CD4-positive, alpha-beta T cell (primary cell): Measurements from ENCODE around the gene ZCCHC13. TPM values are rescaled to one million over a fixed set of nuclear protein-coding genes. Genes with fewer than 3 reads are reported as not detected.

ENCODE experiments used
- ATAC-seq: fragments of 200-7000 bp; cut with Tn5 transposase; one replicate; pipeline ENCODE4 v1.10.0; 2022; ENCODE audit warnings: mild to moderate bottlenecking; ENCODE audit not compliant: poor library complexity
- CTCF ChIA-PET: fragments of 350-600 bp; sonication (Branson Sonifier 250); formaldehyde crosslinking; loops from one replicate; lab custom pipeline; 2021; ENCODE audit warnings: antibody characterized with exemption, inconsistent platforms; lab: Charles Lee
- POLR2A ChIA-PET: fragments of 350-600 bp; sonication (Branson Sonifier 250); formaldehyde crosslinking; loops from one replicate; lab custom pipeline; 2021; ENCODE audit warnings: antibody characterized with exemption, inconsistent platforms; lab: Charles Lee
- DNase-seq, 14 experiments: peaks; one replicate each; pipeline ENCODE4 v3.0.0-alpha.2; 2013 to 2020; ENCODE audit warnings: mixed read lengths in 2 of 14
- H3K27ac ChIP-seq, 2 donors: one replicate each; pipeline versions ENCODE4 v1.5.1 to v1.7.0; 2013; ENCODE audit warnings: low read length in 2 of 2, low read depth in 1 of 2, mild to moderate bottlenecking in 1 of 2
- H3K27me3 ChIP-seq, 2 experiments: 1 replicate in 1 of 2; 2 replicates in 1 of 2; pipeline versions ENCODE4 v1.6.1 to v1.7.0; 2013; ENCODE audit warnings: low read length in 2 of 2, control low read depth in 1 of 2, mild to moderate bottlenecking in 1 of 2, moderate library complexity in 1 of 2; ENCODE audit not compliant: insufficient read depth in 2 of 2, control insufficient read depth in 1 of 2
- H3K36me3 ChIP-seq: one replicate; pipeline ENCODE4 v1.6.1; 2013; ENCODE audit warnings: low read length, control low read depth; ENCODE audit not compliant: insufficient read depth
- H3K4me1 ChIP-seq: one replicate; pipeline ENCODE4 v1.6.1; 2013; ENCODE audit warnings: low read length, control low read depth; ENCODE audit not compliant: insufficient read depth
- H3K4me3 ChIP-seq: one replicate; pipeline ENCODE4 v1.5.1; 2013; ENCODE audit warnings: mild to moderate bottlenecking, low read length, moderate library complexity
- H3K9me3 ChIP-seq, 2 experiments: 1 replicate in 1 of 2; 2 replicates in 1 of 2; pipeline versions ENCODE4 v1.6.1 to v1.7.0; 2013; ENCODE audit warnings: low read length in 2 of 2, mild to moderate bottlenecking in 2 of 2, control low read depth in 1 of 2, moderate library complexity in 1 of 2; ENCODE audit not compliant: control insufficient read depth in 1 of 2, insufficient read depth in 1 of 2
- H3K27ac Mint-ChIP-seq: one replicate; pipeline ENCODE4 v1.8.0; 2020; ENCODE audit warnings: mixed read lengths
- H3K27me3 Mint-ChIP-seq: one replicate; pipeline ENCODE4 v1.8.0; 2021; ENCODE audit warnings: mixed read lengths
- H3K36me3 Mint-ChIP-seq: one replicate; pipeline ENCODE4 v1.8.0; 2021; ENCODE audit warnings: low read depth, mixed read lengths
- H3K4me1 Mint-ChIP-seq: one replicate; pipeline ENCODE4 v1.8.0; 2021; ENCODE audit warnings: low read depth, mixed read lengths
- H3K4me3 Mint-ChIP-seq: one replicate; pipeline ENCODE4 v1.8.0; 2020; ENCODE audit warnings: mild to moderate bottlenecking, mixed read lengths
- H3K9me3 Mint-ChIP-seq: one replicate; pipeline ENCODE4 v1.8.0; 2020; ENCODE audit warnings: mixed read lengths
- CTCF ChIP-seq: fragments of 200-600 bp; IDR thresholded peaks from one replicate; pipeline ENCODE4 v1.8.0; 2022; ENCODE audit warnings: antibody characterized with exemption, mild to moderate bottlenecking
- intact Hi-C, 2 experiments: fragments of 100-400 bp; cut with DNase I in 1 of 2; cut with micrococcal nuclease in 1 of 2; formaldehyde crosslinking; loops; one replicate each; pipeline versions ENCODE4 v1.15.1 to v1.9.0; 2023 to 2025; cut with DNase I, micrococcal nuclease
- total RNA-seq, 174 experiments: library from RNA in 2 of 174; stranded (reverse) in 2 of 174; gene quantifications; one replicate each; pipeline ENCODE4 v1.2.3 and lab custom pipeline; 2021 to 2026

ZCCHC13 gene
- total RNA-seq, 2 experiments from 2014 or later: not detected

- H3K9me3 ChIP-seq: no peaks in the 10 kb centered on the region
- ChIA-PET CTCF (no interaction called here), POLR2A (no interaction called here)
- intact Hi-C loops: no loop called here
- Mint-ChIP-seq H3K36me3 (peaks cover 69% of the 10 kb centered on the region), H3K27me3 (no peaks in the 10 kb centered on the region), H3K4me1 (no peaks in the 10 kb centered on the region), H3K27ac (no peak overlapping the region), H3K9me3 (no peaks in the 10 kb centered on the region), H3K4me3 (no peak overlapping the region)
- TF ChIP-seq CTCF: no peak
- H3K27me3 ChIP-seq: no peaks in the 10 kb centered on the region
- no peaks in the 10 kb centered on the region for H3K4me1 ChIP-seq
- no peak overlapping the region for H3K4me3 ChIP-seq
- ATAC-seq (no peak), DNase-seq (no peak)
- no peak overlapping the region for H3K27ac ChIP-seq
- H3K36me3 ChIP-seq: peaks cover 28% of the 10 kb centered on the region
Measured at GRCh38 chrX:74262452-74263209, 41.3 kb upstream of the ZCCHC13 start.

GRCh38 chrX:74270393-74270792 lies 33.6 kb upstream of the ZCCHC13 start:
- H3K4me1 Mint-ChIP-seq: peaks cover 17% of the 10 kb centered on the region
- Histone ChIP-seq H3K4me1 (no peaks in the 10 kb centered on the region), H3K27me3 (no peaks in the 10 kb centered on the region), H3K27ac (no peak overlapping the region), H3K36me3 (peaks cover 16% of the 10 kb centered on the region), H3K9me3 (no peaks in the 10 kb centered on the region), H3K4me3 (no peak overlapping the region)
- ChIA-PET CTCF (interaction anchor here (1.2 kb wide), 1 partner anchor 9 kb away, joined by 3 read pairs; no protein-coding TSS in a partner anchor), POLR2A (interaction anchor here (0.9 kb wide), 1 partner anchor 10 kb away, joined by 4 read pairs; no protein-coding TSS in a partner anchor)
- intact Hi-C loops: no loop called here
- H3K27me3 Mint-ChIP-seq: no peaks in the 10 kb centered on the region
- TF ChIP-seq CTCF: no peak
- H3K36me3 Mint-ChIP-seq: peaks cover 57% of the 10 kb centered on the region
- H3K27ac Mint-ChIP-seq: no peak overlapping the region
- no peak for DNase-seq
- no peak for ATAC-seq
- no peaks in the 10 kb centered on the region for H3K9me3 Mint-ChIP-seq
- no peak overlapping the region for H3K4me3 Mint-ChIP-seq

- no peaks in the 10 kb centered on the region for H3K9me3 ChIP-seq
- intact Hi-C loops: no loop called here
- H3K36me3 ChIP-seq: peaks cover 25% of the 10 kb centered on the region
- no peak overlapping the region for H3K27ac Mint-ChIP-seq
- DNase-seq (no peak), ATAC-seq (no peak)
- no peaks in the 10 kb centered on the region for H3K27me3 Mint-ChIP-seq
- H3K36me3 Mint-ChIP-seq: peaks cover 68% of the 10 kb centered on the region
- no peak for TF ChIP-seq CTCF
- H3K27me3 ChIP-seq: no peaks in the 10 kb centered on the region
- CTCF ChIA-PET: interaction anchor here (1.1 kb wide), 1 partner anchor 24 kb away, joined by 3 read pairs; no protein-coding TSS in a partner anchor
- no peak overlapping the region for H3K4me3 ChIP-seq
- no peaks in the 10 kb centered on the region for H3K9me3 Mint-ChIP-seq
- POLR2A ChIA-PET: interaction anchor here (0.7 kb wide), 1 partner anchor 269 kb away, joined by 3 read pairs; no protein-coding TSS in a partner anchor
- no peak overlapping the region for H3K4me3 Mint-ChIP-seq
- peaks cover 17% of the 10 kb centered on the region for H3K4me1 Mint-ChIP-seq
- no peak overlapping the region for H3K27ac ChIP-seq
- no peaks in the 10 kb centered on the region for H3K4me1 ChIP-seq
Measured at GRCh38 chrX:74272230-74272629, 31.8 kb upstream of the ZCCHC13 start.
